ENCODE results near the gene TMPRSS7.

TMPRSS7 gene

GRCh38 chr3:112004187-112004586, 30.3 kb upstream of the TMPRSS7 start:
- Mint-ChIP-seq H3K27ac (no peak overlapping the region), H3K27me3 (ENCODE audit: low read depth) (no peaks in the 10 kb centered on the region), H3K9me3 (no peaks in the 10 kb centered on the region), H3K4me3 (no peak overlapping the region), H3K4me1 (ENCODE audit: low read depth) (peaks cover 32% of the 10 kb centered on the region), H3K36me3 (ENCODE audit: low read depth) (no peaks in the 10 kb centered on the region)
- DNase-seq (ENCODE audit: low spot score), result no peak

- H3K4me1 Mint-ChIP-seq (ENCODE audit: low read depth), result peaks cover 31% of the 10 kb centered on the region
- DNase-seq (ENCODE audit: low spot score), result no peak
- H3K27me3 Mint-ChIP-seq (ENCODE audit: low read depth), result no peaks in the 10 kb centered on the region
- no peak overlapping the region for H3K4me3 Mint-ChIP-seq
- H3K36me3 Mint-ChIP-seq (ENCODE audit: low read depth), result no peaks in the 10 kb centered on the region
- H3K9me3 Mint-ChIP-seq, result no peaks in the 10 kb centered on the region
- H3K27ac Mint-ChIP-seq, result no peak overlapping the region
These were observed 29.9 kb upstream of the TMPRSS7 start for GRCh38 chr3:112004669-112005068.

DNA sequence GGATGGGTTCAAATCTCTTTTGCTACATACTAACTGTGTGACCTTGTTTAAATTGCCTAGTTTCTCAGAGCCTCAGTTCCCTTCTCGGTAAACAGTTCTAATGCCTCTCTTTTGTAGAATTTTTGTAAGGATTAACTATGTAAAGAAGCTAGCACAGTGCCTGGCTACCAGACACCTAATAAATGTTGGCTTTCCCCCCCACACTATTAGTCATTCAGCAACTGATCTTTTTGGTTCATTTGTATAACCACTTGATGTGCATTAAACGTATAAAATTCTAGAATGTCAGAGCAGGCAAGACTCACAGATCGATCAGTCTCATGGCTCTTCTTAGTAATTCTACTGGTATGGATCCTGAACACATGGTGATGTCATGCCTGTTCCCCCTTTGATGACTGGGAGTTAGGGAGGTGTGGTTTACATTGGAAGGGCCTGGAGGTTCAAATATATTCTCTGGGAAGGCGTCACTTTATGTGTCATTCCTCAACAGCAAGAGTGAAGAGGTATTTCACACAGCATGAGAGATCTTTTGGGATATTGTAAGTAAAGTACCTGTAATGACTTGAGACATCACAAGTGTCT, 29.4 kb upstream of the TMPRSS7 start:
- no peaks in the 10 kb centered on the region for H3K27me3 Mint-ChIP-seq (ENCODE audit: low read depth)
- peaks cover 31% of the 10 kb centered on the region for H3K4me1 Mint-ChIP-seq (ENCODE audit: low read depth)
- H3K27ac Mint-ChIP-seq, result no peak overlapping the region
- H3K4me3 Mint-ChIP-seq, result no peak overlapping the region
- no peaks in the 10 kb centered on the region for H3K36me3 Mint-ChIP-seq (ENCODE audit: low read depth)
- H3K9me3 Mint-ChIP-seq, result no peaks in the 10 kb centered on the region
- DNase-seq (ENCODE audit: low spot score), result no peak

DNA sequence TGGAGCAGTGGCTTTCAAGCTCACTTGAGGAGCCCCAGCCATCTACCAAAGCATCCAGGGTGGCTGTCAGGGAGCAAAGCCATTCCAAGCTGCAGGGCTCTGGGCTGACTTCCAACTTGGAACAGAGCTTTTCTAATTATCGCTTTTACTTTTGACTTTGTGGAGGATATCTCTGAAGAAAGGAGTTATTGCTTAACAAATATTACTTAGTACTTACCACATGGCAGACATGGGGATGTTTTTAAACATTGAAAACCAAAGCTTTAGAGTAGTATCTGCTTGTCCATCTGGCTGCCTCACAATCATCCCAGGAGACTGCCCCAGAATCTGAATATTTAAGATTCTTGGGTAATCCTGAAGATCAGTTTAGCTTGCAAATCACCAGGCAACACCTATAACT, 26.9 kb upstream of the TMPRSS7 start:
- no peaks in the 10 kb centered on the region for H3K9me3 Mint-ChIP-seq
- H3K36me3 Mint-ChIP-seq (ENCODE audit: low read depth), result no peaks in the 10 kb centered on the region
- DNase-seq (ENCODE audit: low spot score), result no peak
- no peak overlapping the region for H3K4me3 Mint-ChIP-seq
- peaks cover 23% of the 10 kb centered on the region for H3K4me1 Mint-ChIP-seq (ENCODE audit: low read depth)
- H3K27ac Mint-ChIP-seq, result no peak overlapping the region
- H3K27me3 Mint-ChIP-seq (ENCODE audit: low read depth), result no peaks in the 10 kb centered on the region

- Mint-ChIP-seq H3K27ac (no peak overlapping the region), H3K27me3 (ENCODE audit: low read depth) (no peaks in the 10 kb centered on the region), H3K9me3 (no peaks in the 10 kb centered on the region), H3K4me3 (no peak overlapping the region), H3K36me3 (ENCODE audit: low read depth) (no peaks in the 10 kb centered on the region), H3K4me1 (ENCODE audit: low read depth) (peaks cover 18% of the 10 kb centered on the region)
- DNase-seq (ENCODE audit: low spot score), result no peak
These were observed 24.9 kb upstream of the TMPRSS7 start for GRCh38 chr3:112009670-112010069.

- Mint-ChIP-seq H3K4me1 (ENCODE audit: low read depth) (peaks cover 13% of the 10 kb centered on the region), H3K27ac (no peak overlapping the region), H3K36me3 (ENCODE audit: low read depth) (no peaks in the 10 kb centered on the region), H3K27me3 (ENCODE audit: low read depth) (no peaks in the 10 kb centered on the region), H3K9me3 (no peaks in the 10 kb centered on the region), H3K4me3 (no peak overlapping the region)
- no peak for DNase-seq (ENCODE audit: low spot score)
These were observed 23.9 kb upstream of the TMPRSS7 start for GRCh38 chr3:112010636-112011035.

- Mint-ChIP-seq H3K27me3 (ENCODE audit: low read depth) (no peaks in the 10 kb centered on the region), H3K4me3 (no peak overlapping the region), H3K27ac (no peak overlapping the region), H3K9me3 (no peaks in the 10 kb centered on the region), H3K4me1 (ENCODE audit: low read depth) (peaks cover 13% of the 10 kb centered on the region), H3K36me3 (ENCODE audit: low read depth) (no peaks in the 10 kb centered on the region)
- DNase-seq (ENCODE audit: low spot score), result no peak
These were observed 23.1 kb upstream of the TMPRSS7 start for GRCh38 chr3:112011376-112011940.

DNA sequence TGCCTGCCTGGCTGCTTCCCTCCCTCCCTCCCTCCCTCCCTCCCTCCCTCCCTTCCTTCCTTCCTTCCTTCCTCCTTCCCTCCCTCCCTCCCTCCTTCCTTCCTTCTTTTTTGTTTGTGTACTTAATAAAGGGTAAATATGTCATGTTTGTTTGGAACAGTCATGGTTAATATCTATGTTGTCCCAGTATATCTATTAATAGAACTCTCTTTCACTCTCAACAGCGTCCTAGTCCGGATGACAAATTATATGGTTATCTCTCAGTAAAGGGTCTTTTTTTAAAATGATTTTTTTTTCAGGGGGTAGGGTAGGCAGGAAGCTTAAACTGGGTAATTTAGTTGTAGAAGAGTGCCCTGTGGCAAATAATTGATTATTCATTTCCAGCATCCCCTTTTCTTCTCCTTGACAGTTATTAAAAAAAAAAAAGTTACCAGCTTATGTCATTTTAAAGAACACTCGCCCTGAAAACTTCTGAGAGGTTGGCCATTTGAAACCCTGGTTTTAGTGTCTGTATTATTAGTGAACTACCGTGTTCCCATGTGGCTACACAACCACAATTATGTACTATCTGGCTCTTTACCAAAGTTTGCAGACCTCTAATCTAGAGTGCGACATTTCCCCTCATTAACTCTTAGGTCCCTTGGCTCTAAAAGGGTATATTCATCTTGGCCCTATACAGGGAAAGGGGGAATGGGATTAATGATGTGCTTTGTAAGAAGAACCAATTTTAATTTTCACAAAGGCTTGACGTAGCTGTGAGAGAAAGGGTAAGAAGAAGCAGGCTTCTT, 22.1 kb upstream of the TMPRSS7 start:
- H3K9me3 Mint-ChIP-seq, result no peaks in the 10 kb centered on the region
- H3K4me3 Mint-ChIP-seq, result no peak overlapping the region
- H3K4me1 Mint-ChIP-seq (ENCODE audit: low read depth), result peaks cover 13% of the 10 kb centered on the region
- H3K27me3 Mint-ChIP-seq (ENCODE audit: low read depth), result no peaks in the 10 kb centered on the region
- no peaks in the 10 kb centered on the region for H3K36me3 Mint-ChIP-seq (ENCODE audit: low read depth)
- H3K27ac Mint-ChIP-seq, result no peak overlapping the region
- DNase-seq (ENCODE audit: low spot score), result no peak

DNA sequence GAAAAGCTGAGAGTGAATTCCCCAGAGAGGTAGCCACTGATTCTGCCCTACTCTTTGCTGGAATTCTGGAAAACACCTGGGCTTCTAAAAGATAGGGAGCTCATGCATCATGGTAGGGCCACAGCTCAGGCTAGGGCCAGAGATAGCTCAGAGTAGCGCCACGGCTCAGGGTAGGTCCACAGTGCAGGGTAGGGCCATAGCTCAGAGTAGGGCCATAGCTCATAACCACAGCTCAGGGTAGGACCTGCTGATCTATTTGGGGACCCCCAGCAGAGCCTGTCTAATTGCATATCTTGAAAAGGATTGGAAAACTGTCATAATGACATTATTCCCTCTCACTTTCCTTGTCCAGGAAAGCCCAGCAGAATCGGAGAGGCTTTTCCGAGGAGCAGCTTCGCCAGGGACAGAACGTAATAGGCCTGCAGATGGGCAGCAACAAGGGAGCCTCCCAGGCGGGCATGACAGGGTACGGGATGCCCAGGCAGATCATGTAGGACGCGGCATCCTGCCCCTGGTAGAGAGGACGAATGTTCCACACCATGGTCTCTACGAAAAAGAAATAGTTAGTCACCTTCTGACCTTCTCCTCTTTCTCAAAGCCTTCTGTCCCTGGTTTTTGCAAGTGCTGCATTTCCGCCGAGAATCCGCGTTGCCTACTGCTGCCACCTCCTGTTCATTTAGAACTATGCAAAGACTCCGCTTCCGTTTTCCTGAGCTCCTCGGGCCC, 21.3 kb upstream of the TMPRSS7 start:
- Mint-ChIP-seq H3K36me3 (ENCODE audit: low read depth) (no peaks in the 10 kb centered on the region), H3K9me3 (no peaks in the 10 kb centered on the region), H3K27ac (no peak overlapping the region), H3K27me3 (ENCODE audit: low read depth) (no peaks in the 10 kb centered on the region), H3K4me1 (ENCODE audit: low read depth) (peaks cover 13% of the 10 kb centered on the region), H3K4me3 (no peak overlapping the region)
- DNase-seq (ENCODE audit: low spot score), result peak; percentile 67

- no peaks in the 10 kb centered on the region for H3K9me3 Mint-ChIP-seq
- H3K36me3 Mint-ChIP-seq (ENCODE audit: low read depth), result no peaks in the 10 kb centered on the region
- DNase-seq (ENCODE audit: low spot score), result no peak
- H3K27ac Mint-ChIP-seq, result no peak overlapping the region
- no peak overlapping the region for H3K4me3 Mint-ChIP-seq
- no peaks in the 10 kb centered on the region for H3K27me3 Mint-ChIP-seq (ENCODE audit: low read depth)
- H3K4me1 Mint-ChIP-seq (ENCODE audit: low read depth), result peaks cover 13% of the 10 kb centered on the region
These were observed 20.8 kb upstream of the TMPRSS7 start for GRCh38 chr3:112013784-112014143.

- H3K27me3 Mint-ChIP-seq (ENCODE audit: low read depth), result peaks cover 2% of the 10 kb centered on the region
- H3K36me3 Mint-ChIP-seq (ENCODE audit: low read depth), result no peaks in the 10 kb centered on the region
- H3K4me1 Mint-ChIP-seq (ENCODE audit: low read depth), result peaks cover 13% of the 10 kb centered on the region
- no peaks in the 10 kb centered on the region for H3K9me3 Mint-ChIP-seq
- DNase-seq (ENCODE audit: low spot score), result no peak
- H3K27ac Mint-ChIP-seq, result no peak overlapping the region
- no peak overlapping the region for H3K4me3 Mint-ChIP-seq
These were observed 17.4 kb upstream of the TMPRSS7 start for GRCh38 chr3:112017091-112017490.

GRCh38 chr3:112018712-112019111, 15.8 kb upstream of the TMPRSS7 start:
- Mint-ChIP-seq H3K9me3 (no peaks in the 10 kb centered on the region), H3K27ac (no peak overlapping the region), H3K36me3 (ENCODE audit: low read depth) (no peaks in the 10 kb centered on the region), H3K27me3 (ENCODE audit: low read depth) (peaks cover 2% of the 10 kb centered on the region), H3K4me3 (no peak overlapping the region), H3K4me1 (ENCODE audit: low read depth) (peaks cover 4% of the 10 kb centered on the region)
- DNase-seq (ENCODE audit: low spot score), result no peak

DNA sequence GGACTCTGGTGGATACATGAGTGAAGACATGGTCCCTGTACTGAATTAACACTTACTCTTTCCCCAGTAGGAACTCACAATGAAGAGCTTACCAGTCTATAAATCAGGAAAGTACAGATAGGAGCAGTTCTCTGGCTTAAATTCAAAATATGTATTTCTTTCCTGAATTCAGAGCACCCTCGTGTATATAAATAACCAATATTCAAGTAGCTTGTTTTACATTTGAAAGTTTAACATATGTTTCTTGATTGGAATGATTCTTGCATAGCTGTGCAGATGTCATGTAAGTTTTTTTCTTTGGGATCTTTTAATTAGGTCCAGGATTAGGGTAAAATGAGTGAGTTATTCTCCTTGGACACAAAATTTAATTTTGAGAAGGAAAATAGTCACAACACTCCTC, 14.8 kb upstream of the TMPRSS7 start:
- Mint-ChIP-seq H3K36me3 (ENCODE audit: low read depth) (no peaks in the 10 kb centered on the region), H3K4me3 (no peak overlapping the region), H3K27ac (no peak overlapping the region), H3K27me3 (ENCODE audit: low read depth) (peaks cover 2% of the 10 kb centered on the region), H3K9me3 (no peaks in the 10 kb centered on the region), H3K4me1 (ENCODE audit: low read depth) (no peaks in the 10 kb centered on the region)
- no peak for DNase-seq (ENCODE audit: low spot score)

DNA sequence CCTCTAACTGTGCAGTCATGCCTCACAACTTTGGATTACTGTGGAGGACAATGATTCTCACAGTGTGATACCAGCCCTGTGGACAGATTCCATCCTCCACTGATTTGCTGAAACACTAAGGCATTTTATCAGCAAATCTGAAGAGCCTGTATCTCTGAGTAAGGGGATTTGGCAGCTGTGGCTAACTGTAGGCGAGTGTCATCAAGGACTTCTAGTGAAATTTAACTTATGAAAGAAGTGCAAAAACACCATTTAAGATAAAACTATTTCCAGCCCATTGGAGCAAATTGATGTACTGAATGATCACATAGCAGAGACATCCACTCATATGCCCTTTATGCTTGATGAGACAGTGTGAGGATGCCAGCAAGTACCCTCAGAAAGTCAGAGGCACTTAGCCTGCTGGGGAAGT, 13.9 kb upstream of the TMPRSS7 start:
- DNase-seq (ENCODE audit: low spot score), result no peak
- H3K27ac Mint-ChIP-seq, result no peak overlapping the region
- H3K36me3 Mint-ChIP-seq (ENCODE audit: low read depth), result no peaks in the 10 kb centered on the region

More for the DNA sequence above, 13.9 kb upstream of the TMPRSS7 start:
- Mint-ChIP-seq H3K9me3 (no peaks in the 10 kb centered on the region), H3K4me3 (no peak overlapping the region), H3K27me3 (ENCODE audit: low read depth) (peaks cover 2% of the 10 kb centered on the region), H3K4me1 (ENCODE audit: low read depth) (no peaks in the 10 kb centered on the region)

Measured in T-helper 2 cell treated with Interferon-gamma antibody and Interleukin-4, amounts not matched to agents 5 μg/mL and 100 μg/mL, for 36 hours (primary cell).